Progenitor cell of endocrine pancreas (in vitro differentiated cells): ENCODE results near the gene FARSA. TPM values are rescaled to one million over a fixed set of nuclear protein-coding genes. Genes with fewer than 3 reads are reported as not detected.

Experiments
- DNase-seq: peaks from one replicate; pipeline ENCODE4 v3.0.0; 2021; ENCODE audit warnings: low spot score; ENCODE audit not compliant: unreplicated experiment
- H3K27ac Mint-ChIP-seq: 2 replicates; pipeline ENCODE4 v1.8.0; 2021; ENCODE audit warnings: mild to moderate bottlenecking, moderate library complexity, mixed read lengths
- H3K27me3 Mint-ChIP-seq: 2 replicates; pipeline ENCODE4 v1.8.0; 2021; ENCODE audit warnings: mixed read lengths
- H3K36me3 Mint-ChIP-seq: 2 replicates; pipeline ENCODE4 v1.8.0; 2022; ENCODE audit warnings: mixed read lengths; ENCODE audit not compliant: insufficient read depth
- H3K4me1 Mint-ChIP-seq: 2 replicates; pipeline ENCODE4 v1.8.0; 2021; ENCODE audit warnings: low read depth, mixed read lengths
- H3K4me3 Mint-ChIP-seq: 2 replicates; pipeline ENCODE4 v1.8.0; 2021; ENCODE audit warnings: low read depth, mild to moderate bottlenecking, moderate library complexity, mixed read lengths
- H3K9me3 Mint-ChIP-seq: 2 replicates; pipeline ENCODE4 v1.8.0; 2021; ENCODE audit warnings: low read depth, mixed read lengths
- CTCF ChIP-seq: fragments of 200-600 bp; sonication (generic); IDR thresholded peaks from one replicate; pipeline ENCODE4 v1.5.0; 2021; ENCODE audit warnings: antibody characterized with exemption, mild to moderate bottlenecking; ENCODE audit not compliant: unreplicated experiment
- total RNA-seq: library from RNA; stranded (reverse); gene quantifications from 2 replicates; pipeline ENCODE4 v1.2.1, GENCODE V29; 2021

Gene FARSA
- total RNA-seq, 1 donor from 2014 or later = 63.3 TPM

DNA sequence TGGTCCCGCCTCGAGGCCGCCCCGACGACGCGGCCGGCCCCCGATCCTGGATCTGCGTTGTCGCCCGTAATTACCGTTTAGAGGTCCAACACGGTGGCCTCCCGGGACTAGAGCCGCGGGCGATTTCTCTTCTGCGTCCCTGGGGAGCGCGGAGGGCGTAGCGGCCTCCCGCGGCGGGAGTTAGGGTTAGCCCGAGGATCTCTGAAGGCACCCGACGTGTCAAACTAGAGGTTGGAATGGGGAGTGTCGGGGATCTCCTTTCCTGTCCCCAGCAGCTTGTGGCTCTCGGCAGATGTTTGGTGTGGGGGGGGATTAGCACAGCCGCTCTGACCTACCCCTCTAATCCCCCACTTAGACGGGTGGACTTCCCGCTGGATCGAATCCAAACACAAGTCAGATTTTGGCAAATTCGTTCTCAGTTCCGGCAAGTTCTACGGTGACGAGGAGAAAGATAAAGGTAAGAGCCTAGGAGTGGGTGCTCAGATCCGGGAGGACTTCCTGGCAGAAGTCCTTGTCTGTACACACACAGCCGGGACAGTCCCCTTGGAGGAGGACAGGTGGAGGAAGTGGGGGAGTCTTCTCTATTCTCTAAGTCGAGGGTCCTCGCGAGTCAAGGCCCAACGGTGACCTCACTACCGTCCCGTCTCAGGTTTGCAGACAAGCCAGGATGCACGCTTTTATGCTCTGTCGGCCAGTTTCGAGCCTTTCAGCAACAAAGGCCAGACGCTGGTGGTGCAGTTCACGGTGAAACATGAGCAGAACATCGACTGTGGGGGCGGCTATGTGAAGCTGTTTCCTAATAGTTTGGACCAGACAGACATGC lies 5.5 kb upstream of the FARSA start:
- DNase-seq = no peak
- H3K9me3 Mint-ChIP-seq = no peaks in the 10 kb centered on the region
- H3K36me3 Mint-ChIP-seq = peaks cover 30% of the 10 kb centered on the region
- peaks cover 23% of the 10 kb centered on the region for H3K4me1 Mint-ChIP-seq
- H3K27me3 Mint-ChIP-seq = no peaks in the 10 kb centered on the region
- peak; percentile 35 for TF ChIP-seq CTCF
- peak overlapping the region; percentile 97 for H3K4me3 Mint-ChIP-seq
- peak overlapping the region; percentile 97 for H3K27ac Mint-ChIP-seq

DNA sequence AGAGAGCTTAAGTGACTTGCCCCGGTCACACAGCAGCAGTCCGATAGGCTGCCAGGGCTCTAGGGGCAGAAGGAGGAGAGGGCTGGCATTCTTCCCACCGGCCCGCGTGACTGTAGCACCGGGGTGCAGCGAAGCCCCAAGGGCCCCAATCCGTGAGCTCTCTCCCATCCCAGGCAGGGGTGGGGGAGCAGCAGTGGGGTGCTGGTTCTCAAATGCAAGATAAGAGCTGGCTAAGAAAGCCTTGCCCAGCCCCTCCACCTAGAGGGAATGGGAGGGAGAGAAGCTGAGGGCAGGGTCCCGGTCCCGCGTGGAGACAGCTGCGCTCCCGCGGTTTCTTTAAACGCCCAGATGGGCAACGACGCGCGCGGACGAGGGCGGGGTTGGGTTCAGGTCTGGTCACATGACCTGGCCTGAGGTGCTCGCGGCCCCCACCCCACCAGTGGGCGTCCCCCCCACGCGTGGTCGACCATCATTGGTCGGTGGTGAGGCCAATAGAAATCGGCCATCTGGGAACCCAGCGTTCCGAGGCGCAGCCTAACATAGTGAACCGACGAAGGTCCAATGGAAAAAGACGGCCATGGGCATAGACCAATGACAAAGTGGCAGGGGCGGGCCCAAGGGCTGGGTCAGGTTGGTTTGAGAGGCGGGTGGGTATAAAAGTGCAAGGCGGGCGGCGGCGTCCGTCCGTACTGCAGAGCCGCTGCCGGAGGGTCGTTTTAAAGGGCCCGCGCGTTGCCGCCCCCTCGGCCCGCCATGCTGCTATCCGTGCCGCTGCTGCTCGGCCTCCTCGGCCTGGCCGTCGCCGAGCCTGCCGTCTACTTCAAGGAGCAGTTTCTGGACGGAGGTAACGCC lies 4.6 kb upstream of the FARSA start, which contains the start of gene CALR:
Gene CALR (plus strand): TSS at position 683 of the 852 bp plus-strand sequence. CDS start 71 bp downstream, at position 754.
- DNase-seq = peak; percentile 98
- TF ChIP-seq CTCF = no peak
- H3K4me1 Mint-ChIP-seq = peaks cover 23% of the 10 kb centered on the region
- H3K36me3 Mint-ChIP-seq = peaks cover 23% of the 10 kb centered on the region
- peak within 1 kb of the TSS; percentile 97 for H3K27ac Mint-ChIP-seq
- H3K9me3 Mint-ChIP-seq = no peaks in the 10 kb centered on the region
- H3K4me3 Mint-ChIP-seq = peak within 1 kb of the TSS; percentile 97
- no peaks in the 10 kb centered on the region for H3K27me3 Mint-ChIP-seq

DNA sequence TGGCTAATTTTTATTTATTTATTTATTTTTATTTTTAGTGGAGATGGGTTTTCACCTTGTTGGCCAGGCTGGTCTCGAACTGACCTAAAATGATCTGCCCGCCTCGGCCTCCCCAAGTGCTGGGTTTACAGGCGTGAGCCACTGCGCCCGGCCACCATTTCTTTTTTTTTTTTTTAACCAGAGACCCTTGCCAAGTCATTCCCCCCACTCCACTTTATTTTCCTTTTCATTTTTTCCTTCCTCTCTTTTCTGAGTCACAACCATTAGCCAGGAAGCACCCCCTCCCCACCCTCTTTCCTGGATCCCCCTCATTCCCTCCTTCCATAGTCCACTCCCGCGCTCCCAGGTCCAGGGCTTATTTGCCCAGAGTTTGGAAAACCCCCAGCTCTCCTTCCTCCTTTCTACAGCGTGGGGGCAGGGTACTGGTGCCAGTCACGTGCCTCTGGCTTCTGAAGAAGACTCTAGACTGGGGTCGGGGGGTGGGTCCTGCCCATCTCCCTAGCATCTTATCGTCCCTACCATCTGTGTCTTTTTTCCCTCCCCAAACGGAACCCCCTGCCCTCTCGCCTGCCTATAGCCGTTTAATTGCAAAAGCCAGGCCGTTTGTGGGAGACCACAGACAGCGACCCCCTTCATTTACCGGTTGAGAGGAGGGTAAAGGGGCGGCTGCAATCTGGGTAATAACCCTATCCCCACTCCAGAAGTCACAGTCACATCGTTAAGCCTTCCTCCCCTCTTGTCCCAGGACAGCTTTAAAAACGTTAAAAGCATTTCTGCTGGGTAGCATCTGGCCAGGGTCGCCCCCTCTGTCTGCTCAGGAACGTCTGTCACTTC lies 3.8 kb upstream of the FARSA start:
- Mint-ChIP-seq H3K4me1 (peaks cover 31% of the 10 kb centered on the region), H3K36me3 (peaks cover 20% of the 10 kb centered on the region), H3K27ac (peak overlapping the region; percentile 97), H3K4me3 (peak overlapping the region; percentile 97), H3K27me3 (no peaks in the 10 kb centered on the region), H3K9me3 (no peaks in the 10 kb centered on the region)
- no peak for TF ChIP-seq CTCF
- no peak for DNase-seq

DNA sequence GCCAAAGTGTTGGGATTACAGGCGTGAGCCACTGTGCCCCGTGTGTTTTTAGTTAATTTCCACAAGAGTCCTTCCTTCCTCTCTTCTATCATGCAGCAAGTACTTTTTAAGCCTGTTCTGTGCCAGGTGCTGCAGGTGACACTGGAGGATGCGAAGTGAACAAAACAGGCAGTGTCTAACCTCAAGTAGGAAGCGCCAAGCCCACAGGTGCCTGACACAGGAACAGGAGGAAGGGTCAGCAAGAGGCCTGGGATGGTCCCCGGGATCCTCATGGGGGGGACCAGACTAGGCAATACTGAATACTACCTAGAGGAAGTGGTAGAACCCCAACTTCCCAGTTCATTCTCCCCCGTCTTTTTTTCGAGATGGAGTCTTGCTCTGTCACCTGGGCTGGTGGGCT lies 3.1 kb upstream of the FARSA start:
- Mint-ChIP-seq H3K27me3 (no peaks in the 10 kb centered on the region), H3K27ac (no peak overlapping the region), H3K9me3 (no peaks in the 10 kb centered on the region), H3K4me1 (peaks cover 32% of the 10 kb centered on the region), H3K4me3 (no peak overlapping the region), H3K36me3 (peaks cover 17% of the 10 kb centered on the region)
- no peak for DNase-seq
- TF ChIP-seq CTCF = no peak
